ENCODE results near the gene UVSSA. TPM values are rescaled to one million over a fixed set of nuclear protein-coding genes. Genes with fewer than 3 reads are reported as not detected.

The UVSSA gene
- total RNA-seq, 2 experiments from 2014 or later, result 18.6 to 20.2 TPM

DNA sequence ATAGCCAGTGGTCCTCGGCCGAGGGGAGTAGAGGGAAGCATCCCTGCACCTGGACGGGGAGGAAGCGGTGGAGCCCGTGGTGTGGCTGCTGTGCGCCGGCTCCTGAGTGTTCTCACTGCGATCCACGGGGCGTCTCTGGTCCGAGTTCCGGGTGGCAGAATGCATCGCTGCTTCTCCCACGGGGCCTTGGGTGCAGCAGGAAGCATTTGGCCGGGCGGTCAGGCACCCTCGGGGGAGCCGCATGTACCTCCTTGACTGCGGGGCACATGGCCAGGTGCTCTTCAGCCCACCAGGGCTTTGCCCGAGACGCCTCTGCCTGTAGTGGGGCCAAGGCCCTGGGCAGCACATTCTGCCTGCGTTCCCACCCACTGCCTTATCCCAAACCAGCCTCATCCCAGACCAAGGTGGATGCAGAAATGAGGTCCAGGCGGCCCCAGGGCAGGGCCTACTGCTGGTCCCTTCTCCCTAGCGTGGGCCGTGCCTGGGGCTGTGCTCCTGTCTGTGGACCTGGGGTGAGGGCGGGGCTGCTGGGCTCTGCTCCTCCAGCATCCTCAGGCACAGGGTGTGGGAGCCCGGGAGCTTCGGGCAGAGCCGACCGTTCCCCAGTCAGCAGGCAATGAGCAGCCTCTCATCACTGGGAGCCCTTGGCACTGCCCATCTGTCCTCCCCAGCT, 31.7 kb downstream of the UVSSA start:
- intact Hi-C loops (cut with micrococcal nuclease), result no loop called here
- no peak for ATAC-seq
- ChIA-PET CTCF (no interaction called here), POLR2A (no interaction called here)
- TF ChIP-seq, protein P1, sequence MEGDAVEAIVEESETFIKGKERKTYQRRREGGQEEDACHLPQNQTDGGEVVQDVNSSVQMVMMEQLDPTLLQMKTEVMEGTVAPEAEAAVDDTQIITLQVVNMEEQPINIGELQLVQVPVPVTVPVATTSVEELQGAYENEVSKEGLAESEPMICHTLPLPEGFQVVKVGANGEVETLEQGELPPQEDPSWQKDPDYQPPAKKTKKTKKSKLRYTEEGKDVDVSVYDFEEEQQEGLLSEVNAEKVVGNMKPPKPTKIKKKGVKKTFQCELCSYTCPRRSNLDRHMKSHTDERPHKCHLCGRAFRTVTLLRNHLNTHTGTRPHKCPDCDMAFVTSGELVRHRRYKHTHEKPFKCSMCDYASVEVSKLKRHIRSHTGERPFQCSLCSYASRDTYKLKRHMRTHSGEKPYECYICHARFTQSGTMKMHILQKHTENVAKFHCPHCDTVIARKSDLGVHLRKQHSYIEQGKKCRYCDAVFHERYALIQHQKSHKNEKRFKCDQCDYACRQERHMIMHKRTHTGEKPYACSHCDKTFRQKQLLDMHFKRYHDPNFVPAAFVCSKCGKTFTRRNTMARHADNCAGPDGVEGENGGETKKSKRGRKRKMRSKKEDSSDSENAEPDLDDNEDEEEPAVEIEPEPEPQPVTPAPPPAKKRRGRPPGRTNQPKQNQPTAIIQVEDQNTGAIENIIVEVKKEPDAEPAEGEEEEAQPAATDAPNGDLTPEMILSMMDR (IDR thresholded peaks at IDR 0.05), result no peak
- H3K4me3 Mint-ChIP-seq, result no peak overlapping the region
- H3K27me3 Mint-ChIP-seq, result no peaks in the 10 kb centered on the region
- H3K4me1 Mint-ChIP-seq (ENCODE audit: low read depth), result no peaks in the 10 kb centered on the region
- H3K9me3 Mint-ChIP-seq, result no peaks in the 10 kb centered on the region
- H3K27ac Mint-ChIP-seq, result no peak overlapping the region
- no peak for DNase-seq
- H3K36me3 Mint-ChIP-seq (ENCODE audit: low read depth), result peaks cover under 1% of the 10 kb centered on the region

DNA sequence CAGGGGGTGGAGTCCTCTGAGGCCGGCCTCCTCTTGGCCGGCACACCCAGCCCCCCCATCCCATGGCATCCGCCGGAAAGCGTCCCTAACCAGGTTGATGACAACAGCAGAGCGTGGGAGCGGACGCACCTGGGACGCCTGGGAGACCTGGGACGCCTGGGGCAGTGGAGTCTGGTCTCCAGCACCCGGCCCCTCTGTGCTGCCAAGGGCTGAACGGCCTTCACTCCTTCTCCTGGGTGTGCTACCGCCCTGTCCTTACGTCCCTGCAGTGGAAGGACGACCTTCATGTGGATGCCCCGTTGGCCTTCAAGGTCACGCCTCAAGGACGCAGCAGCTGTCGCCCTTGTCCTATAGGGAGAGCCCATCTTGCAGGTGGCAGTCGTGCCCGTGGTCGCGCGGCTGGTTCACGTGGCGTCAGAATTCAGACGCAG, 32.4 kb downstream of the UVSSA start:
- CTCF ChIA-PET, result no interaction called here
- intact Hi-C loops (cut with micrococcal nuclease), result no loop called here

GRCh38 chr4:1379801-1380331, 32.9 kb downstream of the UVSSA start:
- intact Hi-C loops (cut with micrococcal nuclease), result no loop called here
- H3K27ac Mint-ChIP-seq, result no peak overlapping the region
- H3K4me3 Mint-ChIP-seq, result no peak overlapping the region
- H3K36me3 Mint-ChIP-seq (ENCODE audit: low read depth), result no peaks in the 10 kb centered on the region
- no peaks in the 10 kb centered on the region for H3K27me3 Mint-ChIP-seq
- POLR2A ChIA-PET, result no interaction called here
- CTCF ChIA-PET, result no interaction called here
- DNase-seq (no peak), ATAC-seq (no peak)
- H3K4me1 Mint-ChIP-seq (ENCODE audit: low read depth), result no peaks in the 10 kb centered on the region
- TF ChIP-seq, protein P1 (IDR thresholded peaks at IDR 0.05), result no peak
- H3K9me3 Mint-ChIP-seq, result no peaks in the 10 kb centered on the region

More for the DNA sequence above, 32.4 kb downstream of the UVSSA start:
- TF ChIP-seq, protein P1 (IDR thresholded peaks at IDR 0.05), result no peak
- POLR2A ChIA-PET, result no interaction called here
- Mint-ChIP-seq H3K4me1 (ENCODE audit: low read depth) (no peaks in the 10 kb centered on the region), H3K27ac (no peak overlapping the region), H3K4me3 (no peak overlapping the region), H3K36me3 (ENCODE audit: low read depth) (no peaks in the 10 kb centered on the region), H3K27me3 (no peaks in the 10 kb centered on the region), H3K9me3 (no peaks in the 10 kb centered on the region)
- no peak for ATAC-seq
- no peak for DNase-seq

GRCh38 chr4:1380368-1381151, 33.6 kb downstream of the UVSSA start:
- TF ChIP-seq, protein P1 (IDR thresholded peaks at IDR 0.05), result no peak
- H3K9me3 Mint-ChIP-seq, result no peaks in the 10 kb centered on the region
- H3K4me3 Mint-ChIP-seq, result no peak overlapping the region
- intact Hi-C loops (cut with micrococcal nuclease), result no loop called here
- H3K27me3 Mint-ChIP-seq, result no peaks in the 10 kb centered on the region
- H3K36me3 Mint-ChIP-seq (ENCODE audit: low read depth), result no peaks in the 10 kb centered on the region
- no peak for DNase-seq
- no peaks in the 10 kb centered on the region for H3K4me1 Mint-ChIP-seq (ENCODE audit: low read depth)
- no peak overlapping the region for H3K27ac Mint-ChIP-seq
- ChIA-PET CTCF (no interaction called here), POLR2A (no interaction called here)
- no peak for ATAC-seq

DNA sequence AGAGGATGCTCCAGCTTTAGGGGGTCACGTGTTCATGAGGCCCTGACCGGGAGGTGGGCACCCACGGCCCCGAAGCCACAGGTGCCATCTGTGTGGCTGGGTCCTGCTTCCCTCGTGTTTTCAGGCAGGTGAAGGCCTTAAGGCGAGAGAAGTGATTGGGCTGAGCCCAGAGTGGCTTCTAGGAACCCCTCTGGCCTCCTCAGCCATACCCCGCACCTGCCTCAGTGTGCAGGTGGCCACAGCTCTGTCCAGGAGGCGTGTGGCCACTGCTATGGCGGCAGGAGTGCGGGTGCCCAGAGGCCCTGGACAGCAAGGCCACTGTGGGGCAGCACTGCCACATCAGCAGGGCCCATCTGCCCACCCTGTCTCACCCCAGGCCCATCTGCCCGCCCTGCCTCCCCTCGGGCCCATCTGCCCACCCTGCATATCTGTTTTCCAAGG, 34.2 kb downstream of the UVSSA start:
- H3K9me3 Mint-ChIP-seq, result no peaks in the 10 kb centered on the region
- H3K27ac Mint-ChIP-seq, result no peak overlapping the region
- no peaks in the 10 kb centered on the region for H3K27me3 Mint-ChIP-seq
- ChIA-PET CTCF (no interaction called here), POLR2A (no interaction called here)
- intact Hi-C loops (cut with micrococcal nuclease), result no loop called here
- peaks cover 1% of the 10 kb centered on the region for H3K36me3 Mint-ChIP-seq (ENCODE audit: low read depth)
- H3K4me1 Mint-ChIP-seq (ENCODE audit: low read depth), result no peaks in the 10 kb centered on the region
- ATAC-seq, result no peak
- no peak overlapping the region for H3K4me3 Mint-ChIP-seq
- TF ChIP-seq, protein P1 (IDR thresholded peaks at IDR 0.05), result no peak
- no peak for DNase-seq

Measured in activated CD8-positive, alpha-beta T cell treated with anti-CD3 and anti-CD28 coated beads for 36 hours (primary cell).